Measurements from ENCODE around the gene MPPED1. TPM values are rescaled to one million over a fixed set of nuclear protein-coding genes. Genes with fewer than 3 reads are reported as not detected.

Gene MPPED1
- total and polyA plus RNA-seq, 10 donors: 0.02 to 0.13 (median 0.04) TPM; not detected in 6

DNA sequence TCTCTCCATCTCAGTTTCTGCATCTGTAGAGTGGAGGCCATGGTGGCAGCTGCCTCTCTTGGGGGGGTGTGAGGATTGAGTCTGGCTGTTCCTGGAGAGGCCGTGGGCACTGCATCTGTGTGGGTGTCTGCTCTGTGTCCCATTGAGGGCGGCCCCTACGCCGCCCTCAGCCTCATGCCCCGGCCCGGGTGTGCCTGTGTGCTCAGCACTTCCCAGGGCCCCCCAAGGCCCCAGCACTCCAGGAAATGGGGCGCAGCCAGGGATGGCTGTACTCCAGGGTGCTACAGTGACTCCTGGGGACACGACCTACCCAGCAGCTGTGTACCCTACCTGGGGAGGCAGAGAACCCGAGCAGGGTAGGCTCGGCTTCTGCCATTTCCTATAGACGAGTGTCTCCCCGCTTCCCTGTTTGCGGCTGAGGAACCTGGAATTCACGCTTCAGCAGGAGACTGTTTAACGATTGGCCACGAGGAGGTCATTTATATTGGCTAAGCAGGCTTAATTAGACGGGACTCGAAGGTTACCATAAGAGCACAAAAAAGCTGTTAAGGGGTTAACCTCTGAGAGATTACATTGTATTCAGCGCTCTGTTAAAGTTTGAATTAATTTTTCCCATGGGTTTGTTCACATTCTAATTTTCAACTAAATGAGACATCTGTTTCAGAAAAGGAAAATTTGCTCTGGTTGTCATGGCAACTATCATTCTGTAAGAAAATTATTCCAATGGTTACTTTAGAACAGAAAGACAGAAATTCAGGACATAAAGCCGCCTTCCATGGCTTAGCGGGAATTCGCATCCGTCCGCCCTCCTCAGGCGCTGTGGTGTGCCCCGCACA, 76.4 kb downstream of the MPPED1 start:
- no peak for TF ChIP-seq POLR2A (IDR thresholded peaks at IDR 0.05)
- TF ChIP-seq, protein P1, sequence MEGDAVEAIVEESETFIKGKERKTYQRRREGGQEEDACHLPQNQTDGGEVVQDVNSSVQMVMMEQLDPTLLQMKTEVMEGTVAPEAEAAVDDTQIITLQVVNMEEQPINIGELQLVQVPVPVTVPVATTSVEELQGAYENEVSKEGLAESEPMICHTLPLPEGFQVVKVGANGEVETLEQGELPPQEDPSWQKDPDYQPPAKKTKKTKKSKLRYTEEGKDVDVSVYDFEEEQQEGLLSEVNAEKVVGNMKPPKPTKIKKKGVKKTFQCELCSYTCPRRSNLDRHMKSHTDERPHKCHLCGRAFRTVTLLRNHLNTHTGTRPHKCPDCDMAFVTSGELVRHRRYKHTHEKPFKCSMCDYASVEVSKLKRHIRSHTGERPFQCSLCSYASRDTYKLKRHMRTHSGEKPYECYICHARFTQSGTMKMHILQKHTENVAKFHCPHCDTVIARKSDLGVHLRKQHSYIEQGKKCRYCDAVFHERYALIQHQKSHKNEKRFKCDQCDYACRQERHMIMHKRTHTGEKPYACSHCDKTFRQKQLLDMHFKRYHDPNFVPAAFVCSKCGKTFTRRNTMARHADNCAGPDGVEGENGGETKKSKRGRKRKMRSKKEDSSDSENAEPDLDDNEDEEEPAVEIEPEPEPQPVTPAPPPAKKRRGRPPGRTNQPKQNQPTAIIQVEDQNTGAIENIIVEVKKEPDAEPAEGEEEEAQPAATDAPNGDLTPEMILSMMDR (IDR thresholded peaks at IDR 0.05 in 8 of 11, conservative IDR thresholded peaks at IDR 0.05 in 3 of 11): no peak
- no peak for TF ChIP-seq POLR2AphosphoS5 (IDR thresholded peaks at IDR 0.05)
- intact Hi-C loops (cut with DNase I; ENCODE audit: low total_unique reads): no loop called here
- no peak for DNase-seq

DNA sequence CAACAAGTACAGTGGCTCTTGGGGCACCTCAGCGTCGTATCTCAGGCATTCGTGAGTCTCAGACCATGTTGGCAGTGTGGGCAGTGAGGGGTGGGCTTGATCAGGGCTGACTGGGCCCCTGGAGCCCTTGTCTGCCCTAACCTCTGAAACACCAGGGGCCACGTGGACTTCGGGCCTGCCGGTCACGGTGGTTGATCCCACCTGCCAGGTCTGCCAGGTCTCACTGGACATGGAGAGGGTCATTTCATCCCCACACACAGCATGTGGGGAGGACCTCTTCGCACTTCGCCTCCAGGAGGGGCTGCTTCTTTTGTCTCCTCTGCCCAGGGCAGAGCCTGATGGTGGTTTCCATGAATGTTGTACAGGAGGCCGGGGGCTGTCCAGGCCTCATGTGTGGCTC, 77.1 kb downstream of the MPPED1 start:
- TF ChIP-seq POLR2A (IDR thresholded peaks at IDR 0.05) (no peak), POLR2AphosphoS5 (IDR thresholded peaks at IDR 0.05) (no peak)
- TF ChIP-seq, protein P1 (IDR thresholded peaks at IDR 0.05 in 8 of 11, conservative IDR thresholded peaks at IDR 0.05 in 3 of 11): no peak
- no peak overlapping the region for H3K27ac ChIP-seq
- no peak for DNase-seq
- no peak overlapping the region for H3K4me3 ChIP-seq
- WGBS, 5 donors: 57 to 86% (median 73%) methylated on average over 4 to 10 of the region's 10 CpGs
- H3K36me3 ChIP-seq: no peaks in the 10 kb centered on the region
- no peaks in the 10 kb centered on the region for H3K4me1 ChIP-seq
- peaks cover 0 to 65% (median 0%) of the 10 kb centered on the region in 7 donors for H3K27me3 ChIP-seq (replicated peaks in 1 of 7)
- intact Hi-C loops (cut with DNase I; ENCODE audit: low total_unique reads): no loop called here
- no peaks in the 10 kb centered on the region for H3K9me3 ChIP-seq

More for the DNA sequence above, 76.4 kb downstream of the MPPED1 start:
- Histone ChIP-seq H3K4me1 (no peaks in the 10 kb centered on the region), H3K9me3 (no peaks in the 10 kb centered on the region), H3K27me3 (replicated peaks in 1 of 7) (peaks cover 0 to 65% (median 0%) of the 10 kb centered on the region in 7 donors), H3K4me3 (no peak overlapping the region), H3K36me3 (no peaks in the 10 kb centered on the region), H3K27ac (no peak overlapping the region)
- WGBS, 5 donors: 66 to 81% (median 75%) methylated on average over 18 to 26 of the region's 26 CpGs

DNA sequence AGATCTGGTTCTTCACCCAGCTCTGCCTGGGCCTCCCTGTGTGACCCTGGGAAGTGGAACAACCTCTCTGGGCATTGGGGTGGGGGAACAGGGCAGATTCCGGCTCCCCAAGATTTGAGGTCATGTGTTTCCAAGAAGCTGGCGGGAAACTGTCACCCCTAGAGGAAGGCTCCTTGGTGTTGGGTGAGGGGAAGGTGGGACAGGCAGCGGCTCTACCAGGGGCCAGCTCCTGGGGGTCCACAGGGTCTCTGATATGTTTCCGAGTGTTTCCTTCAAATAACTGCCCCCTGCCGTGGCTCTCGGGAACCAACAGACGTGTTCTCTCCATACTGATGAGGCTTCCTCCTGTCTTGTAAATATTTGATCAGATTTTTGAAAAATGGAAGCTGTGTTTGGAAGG, 78.5 kb downstream of the MPPED1 start:
- 82 to 93% (median 86%) methylated on average over 7 of the region's 7 CpGs for WGBS, 5 donors
- Histone ChIP-seq H3K36me3 (no peaks in the 10 kb centered on the region), H3K9me3 (no peaks in the 10 kb centered on the region), H3K4me1 (no peaks in the 10 kb centered on the region), H3K27ac (no peak overlapping the region), H3K27me3 (replicated peaks in 1 of 7) (peaks cover 0 to 58% (median 0%) of the 10 kb centered on the region in 7 donors), H3K4me3 (no peak overlapping the region)
- intact Hi-C loops (cut with DNase I; ENCODE audit: low total_unique reads): no loop called here
- TF ChIP-seq, protein P1 (IDR thresholded peaks at IDR 0.05 in 8 of 11, conservative IDR thresholded peaks at IDR 0.05 in 3 of 11): no peak
- no peak for TF ChIP-seq POLR2AphosphoS5 (IDR thresholded peaks at IDR 0.05)
- TF ChIP-seq POLR2A (IDR thresholded peaks at IDR 0.05): no peak
- no peak for DNase-seq

DNA sequence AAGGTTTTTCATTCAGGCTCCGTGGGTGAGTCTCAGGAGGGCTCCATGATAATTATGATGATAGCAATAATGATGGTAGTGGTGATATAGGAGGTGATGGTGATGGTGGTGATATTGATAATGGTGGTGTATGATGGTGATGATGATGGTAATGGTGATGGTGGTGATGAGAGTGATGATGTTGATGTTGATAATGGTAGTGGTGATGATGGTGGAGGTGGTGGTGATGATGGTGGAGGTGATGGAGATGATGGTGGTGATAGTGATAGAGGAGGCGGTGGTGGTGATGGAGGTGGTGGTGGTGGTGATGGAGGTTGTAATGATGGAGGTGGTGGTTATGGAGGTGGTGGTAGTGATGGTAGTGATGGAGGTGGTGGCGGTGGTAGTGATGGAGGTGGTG, 79.4 kb downstream of the MPPED1 start:
- Histone ChIP-seq H3K4me1 (no peaks in the 10 kb centered on the region), H3K27ac (no peak overlapping the region), H3K9me3 (no peaks in the 10 kb centered on the region), H3K27me3 (replicated peaks in 1 of 7) (peaks cover 0 to 50% (median 0%) of the 10 kb centered on the region in 7 donors), H3K4me3 (no peak overlapping the region), H3K36me3 (no peaks in the 10 kb centered on the region)
- intact Hi-C loops (cut with DNase I; ENCODE audit: low total_unique reads): no loop called here
- no peak for TF ChIP-seq POLR2AphosphoS5 (IDR thresholded peaks at IDR 0.05)
- no peak for TF ChIP-seq POLR2A (IDR thresholded peaks at IDR 0.05)
- TF ChIP-seq, protein P1 (IDR thresholded peaks at IDR 0.05 in 8 of 11, conservative IDR thresholded peaks at IDR 0.05 in 3 of 11): no peak
- no peak for DNase-seq
- WGBS, 5 donors: 52 to 60% (median 56%) methylated on average over 3 of the region's 3 CpGs
